K562 (cell line): ENCODE results near the gene TTLL11. TPM values are rescaled to one million over a fixed set of nuclear protein-coding genes. Genes with fewer than 3 reads are reported as not detected.

Experiments used
- ATAC-seq: fragments of 200-7000 bp; cut with Tn5 transposase; 3 replicates; pipeline ENCODE4 v1.9.1; 2020; ENCODE audit warnings: moderate library complexity
- BruUV-seq: library from RNA; stranded (reverse); fragments of 400-500 nt; replicated peaks from 2 replicates; lab custom pipeline; 2021; lab: Mats Ljungman, UMichigan
- CTCF ChIA-PET: fragments of 300-600 bp; formaldehyde crosslinking; extraction: SDS; loops from one replicate; lab custom pipeline; 2021; ENCODE audit warnings: low intra/inter-chr PET ratio; lab: Yijun Ruan, JAX
- POLR2A ChIA-PET: fragments of 300-600, 350-650 bp; sonication (Branson Sonifier 250); formaldehyde crosslinking; extraction: SDS; loops from one replicate; lab custom pipeline; 2021; ENCODE audit warnings: antibody characterized with exemption, inconsistent platforms; lab: Yijun Ruan, JAX
- DNase-seq, 4 experiments: peaks; one replicate each; pipeline versions ENCODE4 v3.0.0 to v3.0.0-alpha.2; 2011 to 2018; ENCODE audit warnings: low spot score in 3 of 4, mixed read lengths in 3 of 4; ENCODE audit errors: extremely low read depth in 1 of 4
- FAIRE-seq: peaks from 2 replicates; lab custom pipeline; 2011; peaks lifted over from hg19 to GRCh38; lab: Jason Lieb, UNC
- H2AFZ ChIP-seq: 2 replicates; pipeline ENCODE4 v1.6.0; 2011; ENCODE audit warnings: low read depth, low read length, control low read depth, inconsistent platforms
- H3K27ac ChIP-seq: fragments of 200-600 bp; 3 replicates; pipeline ENCODE4 v1.8.0; 2011; ENCODE audit warnings: low read depth, mild to moderate bottlenecking, control low read depth, inconsistent platforms, low read length, moderate library complexity, mixed read lengths; ENCODE audit errors: extremely low read depth
- H3K27me3 ChIP-seq, 2 experiments: fragments of 300-600 bp in 1 of 2; 2 replicates in 1 of 2; 3 replicates in 1 of 2; pipeline versions ENCODE4 v1.6.0 to v1.8.0; 2011; ENCODE audit warnings: inconsistent platforms in 2 of 2, low read length in 2 of 2, mild to moderate bottlenecking in 1 of 2, mixed read lengths in 1 of 2, moderate library complexity in 1 of 2; ENCODE audit not compliant: control insufficient read depth in 2 of 2, insufficient read depth in 2 of 2
- H3K36me3 ChIP-seq: fragments of 300-600 bp; 3 replicates; pipeline ENCODE4 v1.8.0; 2011; ENCODE audit warnings: mild to moderate bottlenecking, low read length, inconsistent platforms; ENCODE audit not compliant: control insufficient read depth, insufficient read depth
- H3K4me1 ChIP-seq, 2 experiments: fragments of 200-600 bp in 1 of 2; replicated peaks in 1 of 2; 2 replicates in 1 of 2; 3 replicates in 1 of 2; pipeline versions ENCODE4 v1.5.1 to v1.8.0; 2011; ENCODE audit warnings: inconsistent platforms in 2 of 2, low read length in 2 of 2, mild to moderate bottlenecking in 1 of 2, mixed read lengths in 1 of 2, moderate library complexity in 1 of 2; ENCODE audit not compliant: control insufficient read depth in 2 of 2, insufficient read depth in 2 of 2
- H3K4me2 ChIP-seq: 2 replicates; pipeline ENCODE4 v1.6.1; 2011; ENCODE audit warnings: low read length, control low read depth, inconsistent platforms, mixed read lengths; ENCODE audit not compliant: insufficient read depth
- H3K4me3 ChIP-seq: fragments of 200-600 bp; sonication (generic), shearing (Covaris generic); 2 replicates; pipeline ENCODE4 v1.5.1; 2016; ENCODE audit warnings: control low read depth, inconsistent platforms
- H3K79me2 ChIP-seq: fragments of 200-600 bp; 3 replicates; pipeline ENCODE4 v1.8.0; 2011; ENCODE audit warnings: low read length, inconsistent platforms; ENCODE audit not compliant: control insufficient read depth, insufficient read depth
- H3K9ac ChIP-seq, 2 experiments: 2 replicates each; pipeline versions ENCODE4 v1.6.0 to v1.6.1; 2011; ENCODE audit warnings: low read depth in 2 of 2, low read length in 2 of 2, control low read depth in 1 of 2, inconsistent platforms in 1 of 2, mild to moderate bottlenecking in 1 of 2, mixed read lengths in 1 of 2; ENCODE audit not compliant: insufficient read depth in 1 of 2
- H3K9me1 ChIP-seq: one replicate; pipeline ENCODE4 v1.6.0; 2011; ENCODE audit warnings: inconsistent platforms, mild to moderate bottlenecking, low read length, moderate library complexity; ENCODE audit not compliant: control insufficient read depth, insufficient read depth
- H3K9me3 ChIP-seq: replicated peaks from 2 replicates; pipeline ENCODE4 v1.5.1; 2011; ENCODE audit warnings: low read depth, low read length, inconsistent platforms; ENCODE audit not compliant: control insufficient read depth, insufficient read depth
- H4K20me1 ChIP-seq: replicated peaks from 2 replicates; pipeline ENCODE4 v1.6.1; 2011; ENCODE audit warnings: low read length, inconsistent platforms, mixed read lengths; ENCODE audit not compliant: control insufficient read depth, insufficient read depth
- CBFB ChIP-seq: sonication (generic); formaldehyde crosslinking; IDR thresholded peaks from 2 replicates; pipeline ENCODE4 v1.4.0; 2020; ENCODE audit warnings: mild to moderate bottlenecking, missing genetic modification reagents
- CREB3 ChIP-seq: fragments of 450-650 bp; conservative IDR thresholded peaks from 2 replicates; pipeline ENCODE4 v1.6.1; 2016; ENCODE audit warnings: missing genetic modification characterization, low read depth, mild to moderate bottlenecking, missing compliant biosample characterization, moderate library complexity
- CUX1 ChIP-seq: fragments of 200-800 bp; sonication (Bioruptor generic); IDR thresholded peaks from 2 replicates; pipeline ENCODE4 v1.6.1; 2016; ENCODE audit warnings: missing genetic modification characterization, missing compliant biosample characterization
- GMEB1 ChIP-seq: fragments of 250-450 bp; sonication (Bioruptor Pico); IDR thresholded peaks from 2 replicates; pipeline ENCODE4 v1.4.0; 2020; ENCODE audit warnings: mild to moderate bottlenecking
- HDAC6 ChIP-seq: IDR thresholded peaks from 2 replicates; pipeline ENCODE4 v1.6.1; 2012; ENCODE audit warnings: low read depth, mild to moderate bottlenecking, control low read depth, inconsistent platforms, low read length, moderate library complexity
- MCM7 ChIP-seq, 2 experiments: fragments of 450-650 bp; IDR thresholded peaks; 2 replicates each; pipeline ENCODE4 v1.6.1; 2016 to 2018
- MTA2 ChIP-seq: fragments of 450-650 bp; IDR thresholded peaks from 2 replicates; pipeline ENCODE4 v1.6.1; 2016; ENCODE audit warnings: low read depth
- NR2F6 ChIP-seq: fragments of 450-650 bp; formaldehyde crosslinking; IDR thresholded peaks from 2 replicates; pipeline ENCODE4 v1.4.0; 2020; ENCODE audit warnings: mild to moderate bottlenecking
- SMAD1 ChIP-seq: fragments of 150-350 bp; IDR thresholded peaks from 2 replicates; pipeline ENCODE4 v1.6.1; 2014; ENCODE audit warnings: low read length, low read depth; ENCODE audit not compliant: partially characterized antibody
- TBL1XR1 ChIP-seq, 2 experiments: IDR thresholded peaks; 2 replicates each; pipeline ENCODE4 v1.6.1; 2012; ENCODE audit warnings: improper control_type of control experiment in 2 of 2, low read length in 2 of 2, mild to moderate bottlenecking in 1 of 2
- THAP12 ChIP-seq: fragments of 250-450 bp; sonication (Bioruptor Pico); IDR thresholded peaks from 2 replicates; pipeline ENCODE4 v1.9.0; 2021; ENCODE audit warnings: mild to moderate bottlenecking, inconsistent platforms
- ZFP1 ChIP-seq: fragments of 450-650 bp; formaldehyde crosslinking; IDR thresholded peaks from 2 replicates; pipeline ENCODE4 v1.4.0; 2020; ENCODE audit warnings: mild to moderate bottlenecking, mixed read lengths
- ZFP36 ChIP-seq: fragments of 150-350 bp; IDR thresholded peaks from 2 replicates; pipeline ENCODE4 v1.6.1; 2018; ENCODE audit warnings: low read length, low read depth; ENCODE audit not compliant: partially characterized antibody
- ZNF77 ChIP-seq: fragments of 250-450 bp; sonication (Bioruptor Pico); IDR thresholded peaks from 2 replicates; pipeline ENCODE4 v1.5.0; 2020
- WGBS: fragments of 100-300 bp; shearing (Covaris generic); methylation state at CpG from one replicate; pipeline ENCODE4 v1.1.6; 2016; ENCODE audit warnings: low coverage, mixed read lengths; ENCODE audit not compliant: insufficient coverage; ENCODE audit errors: missing lambda C conversion rate; 5-methylcytosine and 5-hydroxymethylcytosine counted together
- in situ Hi-C: fragments of 300-500 bp; cut with MboI; formaldehyde crosslinking; loops from 4 replicates; pipeline ENCODE4 v1.15.0; 2018; ENCODE audit warnings: inconsistent platforms, mixed read lengths
- intact Hi-C: fragments of 100-400 bp; cut with micrococcal nuclease; formaldehyde crosslinking; loops from 2 replicates; pipeline ENCODE4 v1.14.2; 2022
- polyA plus RNA-seq, 8 experiments: library from polyadenylated mRNA; depleted of rRNA in 4 of 8; stranded (reverse) in 5 of 8; unstranded in 3 of 8; fragments of >200 nt; fragmentation: Nextera tagmentation in 2 of 8; fragmentation: Illumina TruSeq in 1 of 8; extraction: Ambion mirVana in 2 of 8; extraction: Trizol in 1 of 8; gene quantifications; 2 replicates each; pipeline versions ENCODE4 v1.2.1 to v1.2.3, GENCODE V29; 2011 to 2014; ENCODE audit warnings: inconsistent platforms in 1 of 8, missing spikeins in 1 of 8
- total RNA-seq, 7 experiments: library from RNA; depleted of rRNA in 6 of 7; stranded (reverse); fragments of >200 nt in 6 of 7; fragmentation: Illumina TruSeq in 2 of 7; extraction: Trizol in 2 of 7; gene quantifications; 2 replicates each; pipeline versions ENCODE4 v1.2.1 to v1.2.3, GENCODE V29; 2011 to 2021; ENCODE audit warnings: low replicate concordance in 1 of 7

TTLL11 gene
- total and polyA plus RNA-seq, 9 of the 15 experiments (the other 6 are each of a cell fraction or from before 2014, with no cell fraction given) = 0.83 to 4.4 (median 2.7) TPM

- no peaks in the 10 kb centered on the region for H3K79me2 ChIP-seq
- ChIA-PET POLR2A (interaction anchor here (0.6 to 1.1 kb wide), 5 partner anchors 9 to 251 kb away, joined by 3 to 5 read pairs (median 4); no protein-coding TSS in a partner anchor), CTCF (no interaction called here)
- in situ Hi-C loops = no loop called here
- no peak for ATAC-seq
- 2% methylated on average over 5 of the region's 5 CpGs for WGBS
- no peak for DNase-seq
- no peak overlapping the region for H3K27ac ChIP-seq
- no peaks in the 10 kb centered on the region for H3K9me3 ChIP-seq
- H3K27me3 ChIP-seq = peaks cover 17 to 26% of the 10 kb centered on the region in 2 experiments
- no peaks in the 10 kb centered on the region for H4K20me1 ChIP-seq
- H3K9ac ChIP-seq = no peak overlapping the region
- no peak overlapping the region for H3K4me3 ChIP-seq
- no peaks in the 10 kb centered on the region for H3K4me1 ChIP-seq
- H3K36me3 ChIP-seq = no peaks in the 10 kb centered on the region
- H3K4me2 ChIP-seq = no peak overlapping the region
- H3K9me1 ChIP-seq = no peaks in the 10 kb centered on the region
- no peak for FAIRE-seq
- intact Hi-C loops = no loop called here
- H2AFZ ChIP-seq = no peak overlapping the region
- no TSS peak for BruUV-seq
- TF ChIP-seq ZNF77 (no peak), ZFP1 (no peak), ZFP36 (no peak), CUX1 (CRISPR knock-in tag) (no peak), HDAC6 (no peak), TBL1XR1 (IDR thresholded peaks at IDR 0.05; ENCODE audit: low read length in 2 of 2) (no peak), MTA2 (no peak), SMAD1 (no peak), CREB3 (tag) (no peak), GMEB1 (CRISPR knock-in tag) (no peak), NR2F6 (CRISPR knock-in tag) (no peak), CBFB (CRISPR knock-in tag) (no peak), MCM7 (IDR thresholded peaks at IDR 0.05) (no peak), THAP12 (CRISPR knock-in tag) (no peak)
Observed at GRCh38 chr9:121930956-121931355, 162.2 kb downstream of the TTLL11 start.
